Measurements from ENCODE around the gene KYAT1. TPM values are rescaled to one million over a fixed set of nuclear protein-coding genes. Genes with fewer than 3 reads are reported as not detected.

The KYAT1 gene
- total RNA-seq, 2 experiments from 2014 or later: 10.1 to 10.9 TPM

DNA sequence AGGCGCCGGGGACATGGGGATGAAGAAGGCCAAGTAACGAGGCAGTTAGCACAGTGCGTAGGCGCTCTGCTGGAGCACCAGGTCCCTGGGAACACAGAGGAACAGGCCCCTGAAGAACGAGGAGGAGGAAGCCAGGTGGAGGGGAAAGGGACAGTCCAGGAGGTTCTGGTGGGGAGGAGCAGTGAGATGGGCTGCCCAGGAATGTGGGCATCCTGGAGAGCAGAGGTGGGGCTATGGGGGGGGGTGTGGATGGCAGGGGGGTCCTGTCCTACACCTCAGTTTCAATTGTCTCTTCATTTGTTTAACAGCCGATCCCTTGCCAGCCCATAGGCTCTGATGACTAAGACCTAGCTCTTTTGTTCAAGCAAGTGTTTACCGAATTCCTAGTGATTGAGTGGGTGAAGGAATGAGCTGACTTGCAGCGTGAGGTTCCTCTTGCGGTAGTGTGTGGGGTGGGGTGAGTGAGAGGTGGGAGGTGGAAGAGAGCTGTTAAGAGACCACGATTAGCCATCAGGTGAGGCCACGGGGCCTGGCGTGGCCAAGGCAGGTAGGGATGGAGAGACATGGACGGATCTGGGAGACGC lies 30.6 kb upstream of the KYAT1 start:
- ChIA-PET CTCF (interaction anchor here (1.2 to 1.4 kb wide), 2 partner anchors 10 to 16 kb away, joined by 3 to 5 read pairs; no protein-coding TSS in a partner anchor), POLR2A (no interaction called here)

DNA sequence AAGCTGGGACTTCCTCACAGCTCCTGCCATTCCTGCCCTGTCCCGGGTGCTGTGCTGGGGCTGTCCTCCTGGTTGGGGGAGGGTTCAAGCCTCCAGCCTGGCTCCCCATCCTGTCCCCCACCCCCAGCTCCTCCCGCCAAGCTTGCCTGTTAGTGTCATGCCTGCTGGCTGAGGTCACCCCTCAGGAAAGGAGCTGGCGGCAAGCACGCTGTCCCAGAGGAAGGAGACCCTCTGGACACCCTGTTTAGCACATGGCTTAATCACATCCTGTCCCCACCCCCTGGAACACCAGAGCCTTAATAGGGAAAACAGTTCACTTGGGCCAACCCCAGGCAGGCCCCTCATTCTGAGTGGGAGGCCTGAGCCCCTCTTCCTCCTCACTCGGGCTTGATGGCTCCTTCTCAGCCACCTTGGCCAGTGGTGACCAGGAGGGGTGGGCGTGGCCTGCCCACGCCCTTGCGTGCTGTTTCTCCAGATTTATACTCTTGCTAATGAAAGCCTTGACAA lies 29.8 kb upstream of the KYAT1 start:
- ChIA-PET CTCF (interaction anchor here (1.2 to 1.4 kb wide), 2 partner anchors 11 to 17 kb away, joined by 3 to 5 read pairs; no protein-coding TSS in a partner anchor), POLR2A (no interaction called here)

DNA sequence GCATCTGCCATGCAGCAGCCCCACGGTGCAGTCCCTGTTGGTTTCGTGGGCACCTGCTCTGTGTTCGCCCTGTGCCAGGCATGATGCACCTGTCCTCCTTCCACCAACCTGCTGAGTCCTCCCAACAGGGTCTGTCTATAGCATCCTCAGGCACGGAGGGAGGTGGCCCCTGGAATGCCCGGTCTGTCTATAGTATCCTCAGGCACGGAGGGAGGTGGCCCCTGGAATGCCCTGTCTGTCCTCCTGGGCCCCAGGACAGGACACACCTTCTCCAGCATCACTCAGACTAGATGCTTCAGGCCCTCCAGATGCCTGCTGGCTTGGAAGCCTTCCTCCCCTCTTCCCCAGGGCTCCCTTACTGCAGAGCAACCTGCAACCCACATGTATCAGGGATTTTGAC lies 29.2 kb upstream of the KYAT1 start:
- ChIA-PET CTCF (no interaction called here), POLR2A (no interaction called here)

DNA sequence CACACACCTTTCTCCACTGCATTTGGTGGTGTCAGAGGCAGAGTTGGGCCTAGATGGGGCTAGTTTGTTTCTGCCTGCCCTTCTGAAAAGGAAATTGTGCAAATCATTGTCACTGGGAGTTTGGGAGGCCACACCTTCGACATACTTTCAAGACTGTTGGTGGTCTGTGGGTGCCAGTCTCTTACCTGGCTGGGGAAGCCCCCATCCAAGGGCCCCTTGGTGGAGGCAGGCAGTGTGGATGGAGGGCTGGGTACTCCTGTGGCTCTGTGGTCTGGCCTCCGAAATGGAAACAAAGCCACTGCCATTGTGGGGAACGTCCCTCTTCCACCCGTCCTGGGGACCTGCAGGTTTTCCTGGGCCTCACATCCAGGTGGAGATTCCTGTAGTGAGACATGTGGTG lies 28.1 kb upstream of the KYAT1 start:
- ChIA-PET POLR2A (no interaction called here), CTCF (interaction anchor here (0.5 to 1.8 kb wide), 2 partner anchors 18 to 121 kb away, joined by 3 to 6 read pairs; no protein-coding TSS in a partner anchor)

DNA sequence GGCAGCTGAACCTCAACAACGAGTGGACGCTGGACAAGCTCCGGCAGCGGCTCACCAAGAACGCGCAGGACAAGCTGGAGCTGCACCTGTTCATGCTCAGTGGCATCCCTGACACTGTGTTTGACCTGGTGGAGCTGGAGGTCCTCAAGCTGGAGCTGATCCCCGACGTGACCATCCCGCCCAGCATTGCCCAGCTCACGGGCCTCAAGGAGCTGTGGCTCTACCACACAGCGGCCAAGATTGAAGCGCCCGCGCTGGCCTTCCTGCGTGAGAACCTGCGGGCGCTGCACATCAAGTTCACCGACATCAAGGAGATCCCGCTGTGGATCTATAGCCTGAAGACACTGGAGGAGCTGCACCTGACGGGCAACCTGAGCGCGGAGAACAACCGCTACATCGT lies 26.6 kb upstream of the KYAT1 start:
- ChIA-PET CTCF (interaction anchor here (1.0 to 1.8 kb wide), 2 partner anchors 19 kb away, joined by 4 to 6 read pairs; no protein-coding TSS in a partner anchor), POLR2A (interaction anchor here (0.6 kb wide), 1 partner anchor 242 kb away, joined by 4 read pairs; no protein-coding TSS in a partner anchor)

DNA sequence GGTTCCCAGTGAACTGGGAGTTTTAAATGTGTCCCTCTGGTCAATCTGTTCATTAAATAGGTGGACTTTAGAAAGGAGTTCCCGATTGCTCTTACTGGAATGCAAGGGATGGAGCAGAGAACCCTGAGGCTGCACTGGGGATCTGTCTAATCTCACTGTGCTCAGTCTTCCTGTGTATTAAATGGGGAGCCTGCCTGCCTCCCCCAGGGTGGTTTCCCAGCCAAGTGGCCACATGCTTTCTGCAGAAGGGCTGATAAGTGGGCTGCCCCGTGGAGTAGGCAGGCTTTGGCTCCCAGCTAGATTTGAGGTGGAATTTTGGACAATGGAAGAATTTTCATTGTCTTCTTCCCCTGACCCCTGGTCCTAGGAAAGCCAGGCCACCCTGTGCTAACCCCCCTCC lies 25.0 kb upstream of the KYAT1 start:
- CTCF ChIA-PET: interaction anchor here (0.6 kb wide), 1 partner anchor 188 kb away, joined by 5 read pairs; no protein-coding TSS in a partner anchor
- POLR2A ChIA-PET: no interaction called here

DNA sequence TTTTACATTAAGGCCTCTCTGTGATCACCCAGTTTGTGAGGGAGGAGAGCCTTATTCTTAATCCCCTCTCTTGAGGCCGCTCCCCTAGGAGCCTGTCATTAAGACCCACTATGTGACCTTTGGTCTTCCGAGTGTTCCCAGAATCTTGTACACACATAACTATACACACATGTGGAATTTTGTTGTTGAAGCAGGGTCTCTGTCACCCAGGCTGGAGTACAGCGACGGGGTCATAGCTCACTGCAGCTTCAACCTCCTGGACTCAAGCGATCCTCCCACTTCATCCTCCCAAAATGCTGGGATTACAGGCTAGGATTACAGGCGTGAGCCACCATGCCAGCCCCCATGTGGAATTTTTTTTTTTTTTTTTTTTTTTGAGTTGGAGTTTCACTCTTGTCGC lies 24.2 kb upstream of the KYAT1 start:
- CTCF ChIA-PET: interaction anchor here (1.0 kb wide), 1 partner anchor 23 kb away, joined by 3 read pairs; no protein-coding TSS in a partner anchor
- POLR2A ChIA-PET: no interaction called here

DNA sequence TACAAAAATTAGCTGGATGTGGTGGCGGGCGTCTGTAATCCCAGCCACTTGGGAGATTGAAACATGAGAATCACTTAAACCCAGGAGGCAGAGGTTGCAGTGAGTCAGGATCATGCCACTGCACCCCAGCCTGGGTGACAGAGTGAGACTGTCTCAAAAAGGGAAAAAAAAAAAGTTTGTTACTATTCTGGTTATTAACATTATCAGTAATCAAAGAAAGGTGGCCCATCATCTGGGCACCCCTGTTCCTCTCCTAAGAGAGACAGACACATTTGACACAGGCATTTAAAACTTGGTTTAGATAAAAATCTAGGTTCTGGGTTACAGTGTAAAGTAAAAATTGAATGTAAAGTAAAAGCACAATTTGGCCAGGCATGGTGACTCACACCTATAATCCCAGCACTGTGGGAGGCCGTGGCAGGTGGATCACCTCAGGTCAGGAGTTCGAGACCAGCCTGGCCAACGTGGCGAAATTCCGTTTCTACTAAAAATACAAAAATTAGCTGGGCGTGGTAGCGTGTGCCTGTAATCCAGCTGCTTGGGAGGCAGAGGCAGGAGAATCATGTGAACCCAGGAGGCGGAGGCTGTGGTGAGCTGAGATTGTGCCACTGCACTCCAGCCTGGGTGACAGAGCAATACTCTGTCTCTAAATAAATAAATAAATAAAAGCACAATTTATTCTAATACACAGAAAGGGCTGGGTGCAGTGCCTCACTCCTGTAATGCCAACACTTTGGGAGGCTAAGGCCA lies 22.3 kb upstream of the KYAT1 start:
- POLR2A ChIA-PET: no interaction called here
- CTCF ChIA-PET: no interaction called here

DNA sequence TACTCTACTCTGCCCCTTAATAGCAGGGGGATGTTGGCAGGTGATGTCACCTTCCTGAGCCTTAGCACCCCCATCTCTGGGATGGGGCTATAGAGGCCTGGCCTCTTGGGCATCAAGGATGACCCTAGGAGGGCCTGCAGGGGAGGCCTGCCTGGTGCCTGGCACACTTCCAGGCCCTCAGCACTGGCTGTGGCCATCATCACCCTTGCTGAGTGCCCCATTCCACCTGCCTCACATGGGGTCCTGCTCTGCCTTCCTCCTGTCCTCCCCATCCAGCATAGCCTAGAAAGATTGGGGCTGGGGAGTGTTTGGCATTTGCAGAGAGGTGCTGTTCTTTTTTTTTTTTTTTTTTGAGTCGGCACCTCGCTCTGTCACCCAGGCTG lies 21.3 kb upstream of the KYAT1 start:
- ChIA-PET POLR2A (no interaction called here), CTCF (no interaction called here)

DNA sequence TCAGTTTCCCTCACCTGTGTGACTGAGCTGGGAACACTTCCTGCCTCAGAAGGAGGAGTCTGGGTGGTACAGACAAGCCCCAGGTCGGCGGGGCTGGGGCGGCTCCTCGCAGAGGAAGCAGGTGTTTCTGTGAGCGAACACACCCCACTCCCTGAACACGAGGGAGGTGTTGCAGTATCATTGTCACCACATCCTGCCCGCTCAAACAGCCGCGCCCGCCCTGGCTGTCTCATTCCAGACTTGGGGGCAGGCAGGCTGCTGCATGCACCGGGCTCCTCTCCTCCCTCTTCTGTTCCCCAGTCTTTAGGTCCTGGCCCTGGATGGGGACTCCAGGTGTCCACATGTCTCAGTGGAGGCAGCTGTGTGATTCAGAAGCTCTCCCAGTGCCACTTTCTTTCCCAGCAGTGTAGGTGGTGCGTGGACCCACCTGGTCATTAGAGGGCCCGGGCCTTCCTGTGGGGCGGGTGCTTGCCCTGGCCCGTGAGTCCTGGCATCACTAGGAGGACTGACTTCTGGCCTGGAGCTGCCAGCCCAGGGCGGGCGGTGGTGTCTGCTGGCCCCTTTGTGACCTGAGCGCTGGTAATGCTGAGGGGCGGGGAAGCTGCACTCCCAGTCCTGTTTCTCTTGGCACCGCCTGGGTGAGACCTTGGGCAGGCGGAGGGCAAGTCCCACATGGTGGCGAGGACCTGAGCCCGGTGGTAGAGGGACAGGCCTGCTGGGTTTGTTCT lies 20.8 kb upstream of the KYAT1 start:
- CTCF ChIA-PET: no interaction called here

DNA sequence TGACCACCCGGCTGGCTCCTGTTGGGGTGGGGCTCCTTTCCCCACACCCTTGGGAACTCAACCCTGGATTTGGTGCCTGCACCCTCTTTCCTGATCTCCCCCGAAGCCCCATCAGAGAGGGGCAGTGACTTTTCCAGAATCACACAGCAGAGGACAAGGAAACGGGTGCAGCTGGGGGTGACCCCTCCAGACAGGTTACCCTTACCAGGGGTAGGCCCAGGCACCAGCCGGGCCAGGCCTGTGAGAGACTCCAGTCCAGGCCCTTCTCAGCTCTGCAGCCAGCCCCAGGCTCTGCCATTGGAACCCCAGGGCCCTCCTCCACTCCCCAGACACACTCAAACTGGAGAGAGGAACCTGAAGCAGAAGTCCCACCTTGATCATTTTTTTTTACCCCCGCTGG lies 20.1 kb upstream of the KYAT1 start:
- CTCF ChIA-PET: interaction anchor here (0.7 kb wide), 1 partner anchor 22 kb away, joined by 3 read pairs; no protein-coding TSS in a partner anchor
- POLR2A ChIA-PET: interaction anchor here (0.6 kb wide), 1 partner anchor 339 kb away, joined by 7 read pairs; no protein-coding TSS in a partner anchor

More for the DNA sequence above, 20.8 kb upstream of the KYAT1 start:
- POLR2A ChIA-PET: interaction anchor here (0.5 to 0.6 kb wide), 2 partner anchors 23 to 339 kb away, joined by 3 to 7 read pairs; no protein-coding TSS in a partner anchor

DNA sequence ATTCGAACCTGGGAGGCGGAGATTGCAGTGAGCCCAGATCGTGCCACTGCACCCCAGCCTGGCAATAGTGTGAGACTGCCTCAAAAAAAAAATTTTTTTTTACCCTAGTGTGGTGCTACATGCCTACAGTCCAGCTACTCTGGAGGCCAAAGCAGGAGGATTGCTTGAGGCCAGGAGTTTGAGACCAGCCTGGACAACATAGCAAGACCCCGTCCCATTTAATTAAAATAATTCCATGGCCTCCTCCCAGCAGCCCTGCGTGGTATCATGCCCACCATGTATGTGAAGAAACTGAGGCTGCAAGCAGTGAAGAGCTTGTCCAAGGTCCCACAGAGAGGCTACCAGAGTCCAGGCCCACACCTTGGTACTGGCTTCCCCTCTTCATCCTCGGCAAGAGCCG lies 19.6 kb upstream of the KYAT1 start:
- ChIA-PET CTCF (interaction anchor here (0.7 to 1.2 kb wide), 2 partner anchors 17 to 22 kb away, joined by 3 read pairs; no protein-coding TSS in a partner anchor), POLR2A (no interaction called here)

DNA sequence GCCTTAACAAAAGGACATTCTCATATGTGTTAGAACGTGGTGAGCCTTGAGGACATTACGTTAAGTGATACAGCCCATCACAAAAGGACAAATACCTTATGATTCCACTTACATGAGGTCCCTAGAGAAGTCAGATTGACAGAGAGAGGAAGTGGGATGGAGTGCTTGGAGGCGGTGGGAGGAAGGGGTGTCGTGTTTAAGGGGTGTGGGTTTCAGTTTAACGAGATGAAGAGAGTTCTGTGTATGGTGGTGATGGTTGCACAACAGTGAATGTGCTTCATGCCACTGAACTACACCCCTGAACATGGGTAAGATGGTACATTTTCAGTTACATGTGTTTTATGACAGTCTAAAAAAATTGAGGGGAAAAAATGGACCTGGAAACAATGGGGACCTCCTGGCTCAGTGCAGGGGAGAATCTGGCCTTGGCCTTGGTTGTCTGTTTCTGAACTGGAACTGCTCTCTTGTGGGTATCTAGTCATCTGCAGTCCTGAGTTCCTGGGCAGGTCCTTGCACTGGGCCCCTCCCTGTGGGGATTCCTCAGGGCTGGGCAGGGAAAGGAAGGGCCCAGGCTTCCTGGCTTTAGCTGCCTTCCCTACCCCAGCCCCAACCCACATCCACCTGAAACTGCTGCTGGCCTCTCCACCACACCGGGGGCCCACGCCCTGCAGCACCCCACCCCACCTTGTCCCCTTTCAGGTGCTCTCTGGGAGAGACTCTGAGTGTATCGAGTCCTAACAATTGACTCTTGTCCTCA lies 18.0 kb upstream of the KYAT1 start:
- ChIA-PET POLR2A (no interaction called here), CTCF (interaction anchor here (1.2 kb wide), 1 partner anchor 15 kb away, joined by 3 read pairs; no protein-coding TSS in a partner anchor)

DNA sequence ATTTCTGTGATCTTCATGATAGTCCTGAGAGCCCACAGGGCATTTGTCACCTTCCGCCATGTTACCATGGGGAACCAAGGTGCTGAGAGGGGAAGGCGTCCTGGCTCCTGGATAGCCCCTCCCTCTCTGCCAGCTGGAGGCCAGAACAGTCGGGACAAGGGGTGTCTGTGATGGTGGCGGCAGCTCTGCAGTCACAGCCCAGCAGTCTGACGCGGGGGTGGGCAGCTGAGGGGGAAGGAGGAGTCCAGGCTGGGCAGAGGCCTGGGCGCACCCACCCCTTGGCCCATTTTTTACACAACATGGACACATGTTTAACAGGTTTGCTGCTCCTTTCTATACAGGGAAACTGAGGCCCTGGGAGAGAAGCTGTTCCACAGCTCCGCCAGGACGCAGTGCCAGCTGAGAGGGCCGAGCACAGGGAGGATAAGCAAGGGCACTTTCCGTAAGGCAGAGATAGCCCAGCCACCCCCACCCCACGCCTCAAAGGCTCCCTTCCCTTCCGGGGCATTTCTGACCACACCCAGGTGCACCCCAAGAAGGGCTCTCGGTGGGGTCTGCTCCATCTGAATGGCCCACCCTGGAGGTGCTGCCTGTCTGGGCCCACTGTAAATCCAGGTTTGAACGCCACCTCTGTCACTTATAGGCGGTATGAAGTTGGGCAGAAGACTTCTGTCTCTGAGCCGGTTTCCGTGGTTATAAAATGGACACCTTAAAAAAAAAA lies 17.3 kb upstream of the KYAT1 start:
- ChIA-PET POLR2A (no interaction called here), CTCF (no interaction called here)

DNA sequence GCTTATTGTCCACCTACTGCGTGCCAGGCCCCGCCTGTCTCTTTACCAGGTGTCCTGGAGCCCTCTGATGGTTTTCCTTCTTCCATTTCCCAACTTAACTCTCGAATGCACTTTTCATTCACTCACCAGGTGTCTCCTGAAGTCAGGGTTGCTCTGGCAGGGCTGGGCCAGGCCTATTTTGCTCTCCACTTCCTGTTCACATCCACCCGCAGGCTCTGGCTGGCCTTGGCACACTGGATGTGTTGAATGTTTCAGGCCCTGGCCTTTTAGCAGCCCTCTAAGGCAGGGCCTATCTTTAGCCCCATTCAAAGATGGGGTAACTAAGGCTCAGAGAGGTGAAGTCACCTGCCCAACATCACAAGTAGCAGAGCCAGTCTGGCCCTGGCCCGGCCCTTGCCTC lies 16.6 kb upstream of the KYAT1 start:
- ChIA-PET POLR2A (no interaction called here), CTCF (no interaction called here)

DNA sequence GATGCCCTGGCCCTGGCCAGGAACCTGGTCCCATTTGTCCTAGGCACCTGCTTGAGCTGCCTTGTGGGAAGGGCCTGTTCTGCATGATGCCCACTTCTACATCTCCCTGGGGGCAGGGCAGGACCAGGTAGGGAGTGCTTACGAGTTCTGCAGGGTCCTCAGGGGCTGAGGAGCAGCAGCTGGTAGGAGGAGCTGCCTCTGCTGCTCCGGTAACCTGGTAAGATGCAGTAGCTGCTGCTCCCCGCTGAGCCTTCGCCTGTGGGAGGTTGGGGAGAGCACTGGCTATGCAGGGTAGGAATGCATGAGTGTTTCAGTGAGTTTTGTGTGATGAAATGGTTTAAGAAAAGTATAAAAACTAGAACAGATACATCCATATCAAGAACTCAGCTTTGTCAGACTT lies 13.8 kb upstream of the KYAT1 start:
- ChIA-PET POLR2A (no interaction called here), CTCF (no interaction called here)

DNA sequence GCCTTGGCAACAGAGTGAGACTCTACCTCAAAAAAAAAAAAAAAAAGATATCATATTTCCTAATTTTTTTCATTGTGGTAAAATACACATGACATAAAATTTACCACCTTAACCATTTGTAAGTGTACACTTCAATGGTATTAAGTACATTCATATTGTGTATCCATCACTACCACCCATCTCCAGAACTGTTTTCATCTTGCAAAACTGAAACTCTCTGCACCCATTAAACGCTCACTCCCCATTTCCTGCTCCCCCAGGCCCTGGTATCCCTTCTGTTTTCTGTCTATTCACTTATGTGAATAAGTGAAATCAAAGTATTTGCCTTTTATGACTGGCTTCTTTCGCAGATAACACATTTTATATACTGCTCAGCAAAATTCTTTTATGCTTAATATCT lies 13.0 kb upstream of the KYAT1 start:
- POLR2A ChIA-PET: no interaction called here
- CTCF ChIA-PET: interaction anchor here (0.7 kb wide), 1 partner anchor 175 kb away, joined by 3 read pairs; no protein-coding TSS in a partner anchor

DNA sequence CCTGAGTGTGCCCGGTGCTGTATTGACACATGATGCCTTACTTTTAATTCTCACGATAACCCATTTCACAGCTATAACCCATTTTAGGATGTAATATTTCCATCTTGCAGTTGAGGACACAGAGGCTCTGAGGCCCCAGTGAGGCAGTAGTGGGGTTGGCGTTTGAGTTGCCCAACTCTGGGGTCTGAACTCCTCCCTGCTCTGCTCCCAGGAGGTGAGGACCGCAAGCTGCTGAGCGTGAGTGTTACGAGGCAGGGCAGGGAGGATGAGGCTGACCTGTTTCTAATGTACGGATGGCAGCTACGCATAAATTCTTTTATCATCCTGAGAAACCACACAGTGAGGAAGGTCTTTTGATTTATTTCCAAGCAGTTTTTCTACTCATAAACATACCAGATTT lies 11.6 kb upstream of the KYAT1 start:
- ChIA-PET POLR2A (no interaction called here), CTCF (no interaction called here)
